Urinary bladder (tissue), 4 donors: ENCODE measurements around the gene IKZF4. TPM values are rescaled to one million over a fixed set of nuclear protein-coding genes. Genes with fewer than 3 reads are reported as not detected.
"Not testable (repeated sequence)": the region's sequence is repeated elsewhere in the genome, so short reads cannot be mapped to it uniquely, and the experiment has no call there.

Experiments used
- DNase-seq: peaks from one replicate; pipeline ENCODE4 v3.0.0-alpha.2; 2015; ENCODE audit errors: extremely low spot score
- H3K27ac ChIP-seq: one replicate; pipeline ENCODE4 v1.5.1; 2013; ENCODE audit warnings: low read depth, mild to moderate bottlenecking, moderate library complexity
- H3K36me3 ChIP-seq: one replicate; pipeline ENCODE4 v1.6.1; 2013; ENCODE audit warnings: mild to moderate bottlenecking, moderate library complexity; ENCODE audit not compliant: insufficient read depth
- H3K4me1 ChIP-seq: one replicate; pipeline ENCODE4 v1.6.1; 2013; ENCODE audit warnings: mild to moderate bottlenecking, moderate library complexity; ENCODE audit not compliant: insufficient read depth
- H3K4me3 ChIP-seq: one replicate; pipeline ENCODE4 v1.5.1; 2013; ENCODE audit warnings: low read depth, low read length
- WGBS: extraction: QIAGEN DNeasy Blood & Tissue Kit; methylation state at CpG from one replicate; pipeline ENCODE4 v1.1.7; 2013; 5-methylcytosine and 5-hydroxymethylcytosine counted together
- polyA plus RNA-seq: library from polyadenylated mRNA; stranded (reverse); fragments of 200-250 nt; gene quantifications from one replicate; pipeline ENCODE4 v1.2.3, GENCODE V29; 2013
- total RNA-seq: library from RNA; depleted of rRNA; stranded (reverse); fragments of >200 nt; gene quantifications from one replicate; pipeline ENCODE4 v1.2.3, GENCODE V29; 2014
- donor health status: healthy with polysubstance abuse.
- donor health status: healthy.

The IKZF4 gene
- total RNA-seq, result 4.8 TPM
- 8.0 TPM for polyA plus RNA-seq

GRCh38 chr12:56020423-56021184, at the start of gene IKZF4:
IKZF4 (plus strand) TSS chr12:56021043; CDS start chr12:56021494, 451 bp downstream.
- DNase-seq, result no peak
- Histone ChIP-seq H3K27ac (peak within 1 kb of the TSS; percentile 77), H3K4me3 (peak within 1 kb of the TSS; percentile 38), H3K36me3 (no peaks in the 10 kb centered on the region), H3K4me1 (no peaks in the 10 kb centered on the region)
- 7% methylated on average over 10 of the region's 10 CpGs for WGBS

DNA sequence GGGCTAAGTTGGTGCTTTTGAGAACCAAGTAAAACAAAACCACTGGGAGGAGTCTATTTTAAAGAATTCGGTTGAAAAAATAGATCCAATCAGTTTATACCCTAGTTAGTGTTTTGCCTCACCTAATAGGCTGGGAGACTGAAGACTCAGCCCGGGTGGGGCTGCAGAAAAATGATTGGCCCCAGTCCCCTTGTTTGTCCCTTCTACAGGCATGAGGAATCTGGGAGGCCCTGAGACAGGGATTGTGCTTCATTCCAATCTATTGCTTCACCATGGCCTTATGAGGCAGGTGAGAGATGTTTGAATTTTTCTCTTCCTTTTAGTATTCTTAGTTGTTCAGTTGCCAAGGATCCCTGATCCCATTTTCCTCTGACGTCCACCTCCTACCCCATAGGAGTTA, 48.8 kb upstream of the IKZF4 start:
- H3K4me3 ChIP-seq, result no peak overlapping the region
- 46% methylated on average over 3 of the region's 3 CpGs for WGBS
- H3K4me1 ChIP-seq, result peaks cover 2% of the 10 kb centered on the region
- DNase-seq, result no peak
- H3K27ac ChIP-seq, result no peak overlapping the region
- no peaks in the 10 kb centered on the region for H3K36me3 ChIP-seq

DNA sequence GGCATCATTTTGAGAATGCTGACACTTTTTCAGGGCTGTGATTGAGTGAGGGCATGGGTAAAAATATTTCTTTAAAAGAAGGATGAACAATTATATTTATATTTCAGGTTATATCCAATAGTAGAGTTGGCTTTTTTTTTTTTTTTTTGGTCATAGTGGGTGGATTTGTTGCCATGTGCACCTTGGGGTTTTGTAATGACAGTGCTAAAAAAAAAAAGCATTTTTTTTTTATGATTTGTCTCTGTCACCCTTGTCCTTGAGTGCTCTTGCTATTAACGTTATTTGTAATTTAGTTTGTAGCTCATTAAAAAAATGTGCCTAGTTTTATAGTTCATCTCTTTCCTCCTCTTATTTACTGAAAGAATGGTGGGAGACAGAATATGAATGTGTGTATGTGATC, 48.4 kb upstream of the IKZF4 start:
- no peaks in the 10 kb centered on the region for H3K36me3 ChIP-seq
- no peak overlapping the region for H3K27ac ChIP-seq
- H3K4me1 ChIP-seq, result peaks cover 2% of the 10 kb centered on the region
- 24% methylated on average over 1 of the region's 1 CpG for WGBS
- no peak for DNase-seq
- no peak overlapping the region for H3K4me3 ChIP-seq

DNA sequence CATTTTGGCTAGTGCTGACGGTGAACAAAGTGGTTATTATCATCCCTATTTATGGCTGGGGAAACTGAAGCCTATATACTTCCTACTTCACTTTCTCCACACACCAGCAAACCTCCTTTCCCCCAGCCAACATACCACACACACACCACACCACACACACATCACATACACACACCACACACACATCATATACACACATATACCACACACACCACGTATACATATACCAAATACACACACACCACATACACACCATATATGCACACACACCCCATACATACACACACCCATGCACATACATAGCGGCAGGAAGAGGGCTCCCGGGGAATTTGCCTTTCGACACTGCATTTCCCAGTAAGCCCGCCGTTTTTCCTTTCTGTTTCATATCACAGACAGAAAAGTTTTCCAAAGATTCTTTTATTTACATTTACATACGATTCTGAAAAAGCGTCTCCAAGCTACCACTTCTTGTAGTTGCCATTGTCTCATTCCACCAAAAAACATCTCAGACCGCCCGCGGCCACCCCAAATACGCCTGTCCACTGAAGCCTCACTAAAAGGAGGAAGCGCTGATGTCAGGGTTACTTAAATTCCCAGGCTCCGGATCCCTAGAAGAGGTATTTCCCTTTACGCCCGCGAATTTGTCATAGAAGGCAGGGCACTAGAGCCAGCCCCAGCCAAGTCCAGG, 47.8 kb upstream of the IKZF4 start:
- WGBS, result under 1% methylated on average over 18 of the region's 18 CpGs
- H3K4me1 ChIP-seq, result peaks cover 2% of the 10 kb centered on the region

GRCh38 chr12:55973599-55974307, 47.1 kb upstream of the IKZF4 start, which contains the start of gene RAB5B:
RAB5B (plus strand) TSS chr12:55974078; CDS start chr12:55986961, 12,883 bp downstream.
- H3K27ac ChIP-seq, result peak within 1 kb of the TSS; percentile 97
- H3K36me3 ChIP-seq, result no peaks in the 10 kb centered on the region
- H3K4me3 ChIP-seq, result peak within 1 kb of the TSS; percentile 73
- H3K4me1 ChIP-seq, result peaks cover 2% of the 10 kb centered on the region
- DNase-seq, result peak; percentile 100
- under 1% methylated on average over 39 of the region's 39 CpGs for WGBS

More for the DNA sequence above, 47.8 kb upstream of the IKZF4 start:
- Histone ChIP-seq H3K27ac (peak overlapping the region; percentile 97), H3K4me3 (peak overlapping the region; percentile 33), H3K36me3 (no peaks in the 10 kb centered on the region)
- DNase-seq, result no peak

GRCh38 chr12:55974308-55974730, 46.5 kb upstream of the IKZF4 start:
- peaks cover 2% of the 10 kb centered on the region for H3K4me1 ChIP-seq

GRCh38 chr12:55978393-55978792, 42.5 kb upstream of the IKZF4 start:
- Histone ChIP-seq H3K27ac (no peak overlapping the region), H3K36me3 (no peaks in the 10 kb centered on the region), H3K4me1 (peaks cover 2% of the 10 kb centered on the region), H3K4me3 (no peak overlapping the region)
- DNase-seq, result no peak
- 97% methylated on average over 7 of the region's 7 CpGs for WGBS

More at GRCh38 chr12:55974308-55974730, 46.5 kb upstream of the IKZF4 start:
- Histone ChIP-seq H3K27ac (peak overlapping the region; percentile 89), H3K36me3 (no peaks in the 10 kb centered on the region), H3K4me3 (peak overlapping the region; percentile 73)
- no peak for DNase-seq
- under 1% methylated on average over 15 of the region's 15 CpGs for WGBS

- 91% methylated on average over 3 of the region's 3 CpGs for WGBS
- Histone ChIP-seq H3K36me3 (no peaks in the 10 kb centered on the region), H3K4me1 (peaks cover 2% of the 10 kb centered on the region), H3K27ac (no peak overlapping the region), H3K4me3 (no peak overlapping the region)
- no peak for DNase-seq
These were observed 41.8 kb upstream of the IKZF4 start for GRCh38 chr12:55979069-55979468.

- not testable (repeated sequence) for H3K27ac ChIP-seq, DNase-seq, H3K4me1 ChIP-seq, H3K4me3 ChIP-seq, H3K36me3 ChIP-seq
- WGBS, result 70% methylated on average over 5 of the region's 5 CpGs
These were observed 39.0 kb upstream of the IKZF4 start for GRCh38 chr12:55981882-55982281.

DNA sequence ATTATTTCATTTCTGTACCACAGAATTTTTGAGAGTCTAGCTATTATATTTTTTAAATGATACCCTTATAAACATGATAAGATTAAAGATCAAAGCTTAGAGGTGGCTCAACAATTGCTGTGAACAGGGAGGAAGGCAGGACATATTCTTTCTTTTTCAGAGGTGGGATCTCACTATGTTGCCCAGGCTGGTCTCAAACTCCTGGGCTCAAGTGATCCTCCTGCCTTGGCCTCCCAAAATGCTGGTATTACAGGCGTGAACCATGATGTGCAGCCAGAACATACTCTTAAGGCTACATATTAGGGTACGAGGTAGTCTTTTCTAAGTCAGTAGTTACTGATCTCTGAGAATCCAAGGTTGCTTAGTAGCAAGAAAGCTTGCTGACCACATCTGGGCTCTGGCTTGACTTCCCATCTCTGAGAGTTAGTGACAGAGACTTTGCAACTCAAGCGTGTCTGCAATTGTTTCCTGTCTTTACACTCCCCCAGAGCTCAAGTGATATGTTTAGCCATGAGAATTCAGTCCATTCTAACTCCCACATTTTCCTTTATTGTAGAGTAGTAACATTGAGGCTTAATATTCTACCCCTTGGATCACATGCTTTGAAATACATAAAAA, 38.4 kb upstream of the IKZF4 start:
- Histone ChIP-seq H3K27ac (no peak overlapping the region), H3K4me1 (no peaks in the 10 kb centered on the region), H3K36me3 (no peaks in the 10 kb centered on the region), H3K4me3 (no peak overlapping the region)
- WGBS, result 74% methylated on average over 3 of the region's 3 CpGs
- no peak for DNase-seq

- H3K27ac ChIP-seq, result no peak overlapping the region
- DNase-seq, result no peak
- H3K4me1 ChIP-seq, result no peaks in the 10 kb centered on the region
- no peak overlapping the region for H3K4me3 ChIP-seq
- 80% methylated on average over 4 of the region's 4 CpGs for WGBS
- H3K36me3 ChIP-seq, result no peaks in the 10 kb centered on the region
These were observed 37.5 kb upstream of the IKZF4 start for GRCh38 chr12:55983232-55983842.

- Histone ChIP-seq H3K27ac (no peak overlapping the region), H3K36me3 (peaks cover 4% of the 10 kb centered on the region), H3K4me3 (no peak overlapping the region), H3K4me1 (no peaks in the 10 kb centered on the region)
- no peak for DNase-seq
- 66% methylated on average over 2 of the region's 2 CpGs for WGBS
These were observed 36.0 kb upstream of the IKZF4 start for GRCh38 chr12:55984861-55985260.

DNA sequence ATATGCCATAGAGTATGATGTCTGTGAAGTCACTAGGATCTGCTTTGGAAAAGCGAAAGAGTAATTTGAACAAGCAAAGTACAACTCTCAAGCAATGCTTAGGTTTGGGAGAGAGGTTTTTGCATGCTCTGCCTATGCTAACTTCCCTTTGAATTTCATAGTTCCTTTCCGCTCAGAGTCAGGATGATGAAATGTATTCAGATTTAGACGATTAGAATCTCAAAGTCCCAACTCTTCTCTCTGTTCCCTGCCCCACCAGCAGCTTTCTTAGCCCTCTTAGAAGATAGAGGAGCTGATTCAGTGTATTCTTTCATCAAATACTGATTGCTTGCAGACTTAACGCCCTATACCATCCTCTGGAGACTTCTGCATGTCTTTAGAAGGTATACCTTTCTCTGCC, 35.5 kb upstream of the IKZF4 start:
- Histone ChIP-seq H3K4me3 (no peak overlapping the region), H3K4me1 (no peaks in the 10 kb centered on the region), H3K36me3 (peaks cover 5% of the 10 kb centered on the region), H3K27ac (no peak overlapping the region)
- WGBS, result 92% methylated on average over 4 of the region's 4 CpGs
- DNase-seq, result no peak
